Epithelial cell of proximal tubule (primary cell): ENCODE data around the gene SLC25A12. TPM values are rescaled to one million over a fixed set of nuclear protein-coding genes. Genes with fewer than 3 reads are reported as not detected.

ENCODE experiments used
- total RNA-seq: library from RNA; depleted of rRNA; stranded (reverse); fragments of >200 nt; gene quantifications from 2 replicates; pipeline ENCODE4 v1.2.3, GENCODE V29; 2015

SLC25A12 gene
- total RNA-seq, 1 donor from 2014 or later = 8.6 TPM

Other genes with a start within 250 kb of the SLC25A12 start
- gene DYNC1I2, start 206.8 kb downstream of the SLC25A12 start, total RNA-seq = 128 and 146 TPM in 2 replicates
- gene HAT1, start 28.2 kb upstream of the SLC25A12 start, total RNA-seq = 68.9 and 71.5 TPM in 2 replicates
- gene METAP1D, start 105.7 kb upstream of the SLC25A12 start, total RNA-seq = 4.6 and 5.5 TPM in 2 replicates
- 0.22 TPM in 1 of 2 replicates, not detected in the other for gene DLX1, start 191.3 kb upstream of the SLC25A12 start, total RNA-seq
- gene DLX2, start 208.7 kb upstream of the SLC25A12 start, total RNA-seq = 0.12 TPM in 1 of 2 replicates, not detected in the other